Measurements from ENCODE around the gene MFNG. TPM values are rescaled to one million over a fixed set of nuclear protein-coding genes. Genes with fewer than 3 reads are reported as not detected.
A peak's percentile ranks its signal among the peaks of the same experiment; 100 is the strongest.

The MFNG gene
- total RNA-seq, 1 donor from 2014 or later: 4.7 TPM

GRCh38 chr22:37520776-37521191 is 34.6 kb upstream of the MFNG start:
- Mint-ChIP-seq H3K4me1 (peaks cover 19% of the 10 kb centered on the region), H3K27ac (ENCODE audit: unreplicated experiment) (no peak overlapping the region), H3K9me3 (no peaks in the 10 kb centered on the region), H3K4me3 (peak overlapping the region; percentile 81), H3K36me3 (ENCODE audit: low read depth) (no peaks in the 10 kb centered on the region), H3K27me3 (ENCODE audit: low read depth) (peaks cover 35% of the 10 kb centered on the region)
- TF ChIP-seq CTCF (conservative IDR thresholded peaks at IDR 0.05): no peak
- DNase-seq (ENCODE audit: low read depth, low spot score): no peak

GRCh38 chr22:37519268-37520195 is 33.3 kb upstream of the MFNG start, which contains the start of gene CARD10:
Gene CARD10 (minus strand): TSS chr22:37519415. CDS start chr22:37519200, 215 bp downstream.
- no peaks in the 10 kb centered on the region for H3K36me3 Mint-ChIP-seq (ENCODE audit: low read depth)
- TF ChIP-seq CTCF (conservative IDR thresholded peaks at IDR 0.05): no peak
- H3K27ac Mint-ChIP-seq (ENCODE audit: unreplicated experiment): no peak within 1 kb of the TSS
- H3K9me3 Mint-ChIP-seq: no peaks in the 10 kb centered on the region
- peaks cover 21% of the 10 kb centered on the region for H3K4me1 Mint-ChIP-seq
- peak within 1 kb of the TSS; percentile 85 for H3K4me3 Mint-ChIP-seq
- H3K27me3 Mint-ChIP-seq (ENCODE audit: low read depth): peaks cover 35% of the 10 kb centered on the region
- DNase-seq (ENCODE audit: low read depth, low spot score): no peak

GRCh38 chr22:37518509-37519267 is 32.5 kb upstream of the MFNG start:
- Mint-ChIP-seq H3K4me1 (peaks cover 21% of the 10 kb centered on the region), H3K27ac (ENCODE audit: unreplicated experiment) (no peak overlapping the region), H3K9me3 (no peaks in the 10 kb centered on the region), H3K4me3 (peak overlapping the region; percentile 85), H3K36me3 (ENCODE audit: low read depth) (no peaks in the 10 kb centered on the region), H3K27me3 (ENCODE audit: low read depth) (peaks cover 35% of the 10 kb centered on the region)
- TF ChIP-seq CTCF (conservative IDR thresholded peaks at IDR 0.05): no peak
- DNase-seq (ENCODE audit: low read depth, low spot score): peak; percentile 39

- Mint-ChIP-seq H3K36me3 (ENCODE audit: low read depth) (no peaks in the 10 kb centered on the region), H3K4me1 (peaks cover 26% of the 10 kb centered on the region), H3K4me3 (peak overlapping the region; percentile 85), H3K9me3 (no peaks in the 10 kb centered on the region), H3K27me3 (ENCODE audit: low read depth) (peaks cover 35% of the 10 kb centered on the region), H3K27ac (ENCODE audit: unreplicated experiment) (no peak overlapping the region)
- no peak for DNase-seq (ENCODE audit: low read depth, low spot score)
- no peak for TF ChIP-seq CTCF (conservative IDR thresholded peaks at IDR 0.05)
Measured at GRCh38 chr22:37517826-37518450, 31.8 kb upstream of the MFNG start.

- peak overlapping the region; percentile 61 for H3K4me3 Mint-ChIP-seq
- H3K4me1 Mint-ChIP-seq: peaks cover 32% of the 10 kb centered on the region
- H3K27me3 Mint-ChIP-seq (ENCODE audit: low read depth): peaks cover 32% of the 10 kb centered on the region
- DNase-seq (ENCODE audit: low read depth, low spot score): no peak
- no peaks in the 10 kb centered on the region for H3K36me3 Mint-ChIP-seq (ENCODE audit: low read depth)
- no peak overlapping the region for H3K27ac Mint-ChIP-seq (ENCODE audit: unreplicated experiment)
- H3K9me3 Mint-ChIP-seq: no peaks in the 10 kb centered on the region
- TF ChIP-seq CTCF (conservative IDR thresholded peaks at IDR 0.05): no peak
Measured at GRCh38 chr22:37516456-37516855, 30.3 kb upstream of the MFNG start.
